CD4-positive, CD25-positive, alpha-beta regulatory T cell (primary cell): ENCODE data around the gene C4B. TPM values are rescaled to one million over a fixed set of nuclear protein-coding genes. Genes with fewer than 3 reads are reported as not detected.
A peak's percentile ranks its signal among the peaks of the same experiment; 100 is the strongest.
"Not testable (repeated sequence)": the region's sequence is repeated elsewhere in the genome, so short reads cannot be mapped to it uniquely, and the experiment has no call there.

ENCODE experiments used
- ATAC-seq, 2 donors: fragments of 150-1000 bp; cut with Tn5 transposase; one replicate each; pipeline ENCODE4 v1.10.0; 2021; ENCODE audit warnings: low read depth in 2 of 2, moderate number of reproducible peaks in 2 of 2, moderate library complexity in 1 of 2
- DNase-seq, 3 donors: peaks; one replicate each; pipeline versions ENCODE4 v3.0.0 to v3.0.0-alpha.2; 2012 to 2022; ENCODE audit warnings: mixed read lengths in 1 of 3
- H3K27ac ChIP-seq: one replicate; pipeline ENCODE4 v1.7.0; 2013; ENCODE audit warnings: mild to moderate bottlenecking, low read length; ENCODE audit not compliant: insufficient read depth, poor library complexity, severe bottlenecking
- H3K27me3 ChIP-seq: one replicate; pipeline ENCODE4 v1.7.0; 2013; ENCODE audit warnings: low read length; ENCODE audit not compliant: control insufficient read depth, insufficient read depth
- H3K36me3 ChIP-seq: one replicate; pipeline ENCODE4 v1.7.0; 2013; ENCODE audit warnings: mild to moderate bottlenecking, low read length, moderate library complexity; ENCODE audit not compliant: control insufficient read depth, insufficient read depth
- H3K4me1 ChIP-seq: 2 replicates; pipeline ENCODE4 v1.7.0; 2013; ENCODE audit warnings: mild to moderate bottlenecking, low read length; ENCODE audit not compliant: insufficient read depth, control insufficient read depth, poor library complexity, severe bottlenecking
- H3K4me3 ChIP-seq: one replicate; pipeline ENCODE4 v1.7.0; 2013; ENCODE audit warnings: low read depth, mild to moderate bottlenecking, low read length, moderate library complexity
- H3K9me3 ChIP-seq, 2 experiments: 1 replicate in 1 of 2; 2 replicates in 1 of 2; pipeline ENCODE4 v1.7.0; 2013; ENCODE audit warnings: low read length in 2 of 2, mild to moderate bottlenecking in 1 of 2, moderate library complexity in 1 of 2; ENCODE audit not compliant: control insufficient read depth in 2 of 2
- H3K27ac Mint-ChIP-seq, 3 donors: one replicate each; pipeline ENCODE4 v1.8.0; 2020 to 2022; ENCODE audit warnings: mild to moderate bottlenecking in 3 of 3, mixed read lengths in 3 of 3, moderate library complexity in 2 of 3
- H3K27me3 Mint-ChIP-seq: one replicate; pipeline ENCODE4 v1.8.0; 2022; ENCODE audit warnings: mild to moderate bottlenecking, mixed read lengths
- H3K36me3 Mint-ChIP-seq: one replicate; pipeline ENCODE4 v1.8.0; 2020; ENCODE audit warnings: mixed read lengths
- H3K4me1 Mint-ChIP-seq, 4 donors: one replicate each; pipeline ENCODE4 v1.8.0; 2020 to 2022; ENCODE audit warnings: mixed read lengths in 4 of 4, mild to moderate bottlenecking in 1 of 4
- H3K4me3 Mint-ChIP-seq, 4 donors: one replicate each; pipeline ENCODE4 v1.8.0; 2020 to 2022; ENCODE audit warnings: mild to moderate bottlenecking in 4 of 4, mixed read lengths in 4 of 4, moderate library complexity in 3 of 4
- H3K9me3 Mint-ChIP-seq, 7 donors: one replicate each; pipeline ENCODE4 v1.8.0; 2020 to 2022; ENCODE audit warnings: mixed read lengths in 7 of 7, mild to moderate bottlenecking in 3 of 7, moderate library complexity in 2 of 7
- polyA plus RNA-seq, 4 donors: library from polyadenylated mRNA; unstranded; fragments of 300-500 nt; fragmentation: Illumina TruSeq; gene quantifications; one replicate each; pipeline ENCODE4 v1.2.3, GENCODE V29; 2021
- total RNA-seq: library from RNA; stranded (reverse); gene quantifications from one replicate; pipeline ENCODE4 v1.2.3, GENCODE V29; 2022

The C4B gene
- total and polyA plus RNA-seq, 5 donors from 2014 or later = 0.52 to 3.6 TPM; not detected in 3

- no peak for DNase-seq
- Histone ChIP-seq H3K36me3 (peaks cover 6% of the 10 kb centered on the region), H3K4me3 (no peak overlapping the region), H3K9me3 (no peaks in the 10 kb centered on the region), H3K4me1 (peaks cover 17% of the 10 kb centered on the region), H3K27me3 (no peaks in the 10 kb centered on the region), H3K27ac (peak overlapping the region; percentile 58)
- Mint-ChIP-seq H3K4me1 (peaks cover 6 to 31% (median 18%) of the 10 kb centered on the region in 4 donors), H3K27me3 (no peaks in the 10 kb centered on the region), H3K27ac (peak overlapping the region in 1 of 3 donors; percentile 46), H3K36me3 (peaks cover 2% of the 10 kb centered on the region), H3K4me3 (no peak overlapping the region), H3K9me3 (no peaks in the 10 kb centered on the region)
- no peak for ATAC-seq
These were observed 36.7 kb upstream of the C4B start for GRCh38 chr6:31977816-31978431.

GRCh38 chr6:31978831-31979230, 35.8 kb upstream of the C4B start:
- peak overlapping the region in 2 of 3 donors; percentile 66 to 73 for H3K27ac Mint-ChIP-seq

GRCh38 chr6:31979238-31979898, 35.2 kb upstream of the C4B start:
- H3K36me3 Mint-ChIP-seq = peaks cover 2% of the 10 kb centered on the region
- H3K27me3 Mint-ChIP-seq = no peaks in the 10 kb centered on the region
- ATAC-seq (no peak), DNase-seq (peak in 1 of 3 donors; percentile 33)
- H3K27ac Mint-ChIP-seq = peak overlapping the region in 2 of 3 donors; percentile 40 to 80
- Histone ChIP-seq H3K27me3 (no peaks in the 10 kb centered on the region), H3K9me3 (no peaks in the 10 kb centered on the region), H3K27ac (peak overlapping the region; percentile 58), H3K4me1 (peaks cover 14% of the 10 kb centered on the region), H3K36me3 (peaks cover 6% of the 10 kb centered on the region), H3K4me3 (no peak overlapping the region)
- no peaks in the 10 kb centered on the region for H3K9me3 Mint-ChIP-seq
- no peak overlapping the region for H3K4me3 Mint-ChIP-seq
- peaks cover 0 to 18% (median 6%) of the 10 kb centered on the region in 4 donors for H3K4me1 Mint-ChIP-seq

More at GRCh38 chr6:31978831-31979230, 35.8 kb upstream of the C4B start:
- peak overlapping the region; percentile 58 for H3K27ac ChIP-seq
- Mint-ChIP-seq H3K4me1 (peaks cover 0 to 22% (median 11%) of the 10 kb centered on the region in 4 donors), H3K9me3 (no peaks in the 10 kb centered on the region), H3K27me3 (no peaks in the 10 kb centered on the region), H3K4me3 (peak overlapping the region in 1 of 4 donors; percentile 35), H3K36me3 (peaks cover 2% of the 10 kb centered on the region)
- H3K27me3 ChIP-seq = no peaks in the 10 kb centered on the region
- H3K36me3 ChIP-seq = peaks cover 6% of the 10 kb centered on the region
- H3K9me3 ChIP-seq = no peaks in the 10 kb centered on the region
- ATAC-seq = no peak
- DNase-seq = no peak
- peaks cover 14% of the 10 kb centered on the region for H3K4me1 ChIP-seq
- H3K4me3 ChIP-seq = no peak overlapping the region

GRCh38 chr6:31980195-31980876, 34.3 kb upstream of the C4B start:
- H3K4me3 Mint-ChIP-seq, ATAC-seq, H3K36me3 Mint-ChIP-seq, DNase-seq, H3K9me3 Mint-ChIP-seq, H3K36me3 ChIP-seq, H3K4me3 ChIP-seq, H3K27me3 ChIP-seq, H3K9me3 ChIP-seq, H3K27me3 Mint-ChIP-seq, H3K27ac ChIP-seq: not testable (repeated sequence)
- Mint-ChIP-seq H3K4me1 (peaks cover 0 to 15% (median 4%) of the 10 kb centered on the region in 4 donors), H3K27ac (peak overlapping the region in 2 of 3 donors; percentile 40 to 80)
- H3K4me1 ChIP-seq = peaks cover 14% of the 10 kb centered on the region

GRCh38 chr6:31980998-31981397, 33.6 kb upstream of the C4B start:
- H3K27ac Mint-ChIP-seq, DNase-seq: not testable (repeated sequence)

GRCh38 chr6:31981744-31982143, 32.9 kb upstream of the C4B start, which contains the start of gene C4A:
C4A (plus strand) TSS chr6:31982057; CDS start chr6:31982108, 51 bp downstream.
- not testable (repeated sequence) for H3K27ac Mint-ChIP-seq, DNase-seq, ATAC-seq, H3K27me3 ChIP-seq, H3K4me3 ChIP-seq, H3K27ac ChIP-seq, H3K36me3 ChIP-seq, H3K9me3 Mint-ChIP-seq, H3K27me3 Mint-ChIP-seq, H3K9me3 ChIP-seq, H3K36me3 Mint-ChIP-seq, H3K4me3 Mint-ChIP-seq
- H3K4me1 ChIP-seq = peaks cover 14% of the 10 kb centered on the region
- peaks cover 0 to 15% (median 4%) of the 10 kb centered on the region in 4 donors for H3K4me1 Mint-ChIP-seq

More at GRCh38 chr6:31980998-31981397, 33.6 kb upstream of the C4B start:
- H3K36me3 ChIP-seq, H3K27me3 ChIP-seq, H3K4me3 ChIP-seq, H3K9me3 ChIP-seq, H3K27ac ChIP-seq, H3K4me3 Mint-ChIP-seq, ATAC-seq, H3K9me3 Mint-ChIP-seq, H3K27me3 Mint-ChIP-seq, H3K36me3 Mint-ChIP-seq: not testable (repeated sequence)
- peaks cover 14% of the 10 kb centered on the region for H3K4me1 ChIP-seq
- peaks cover 0 to 15% (median 4%) of the 10 kb centered on the region in 4 donors for H3K4me1 Mint-ChIP-seq

- H3K4me3 ChIP-seq, H3K4me3 Mint-ChIP-seq, H3K27ac Mint-ChIP-seq, H3K36me3 ChIP-seq, H3K27me3 ChIP-seq, H3K9me3 ChIP-seq, H3K4me1 Mint-ChIP-seq, H3K9me3 Mint-ChIP-seq, DNase-seq, H3K36me3 Mint-ChIP-seq, H3K27me3 Mint-ChIP-seq, H3K4me1 ChIP-seq, H3K27ac ChIP-seq, ATAC-seq: not testable (repeated sequence)
These were observed 25.2 kb upstream of the C4B start for GRCh38 chr6:31989363-31989762.
